ENCODE measurements around the gene KRT39.

The KRT39 gene

DNA sequence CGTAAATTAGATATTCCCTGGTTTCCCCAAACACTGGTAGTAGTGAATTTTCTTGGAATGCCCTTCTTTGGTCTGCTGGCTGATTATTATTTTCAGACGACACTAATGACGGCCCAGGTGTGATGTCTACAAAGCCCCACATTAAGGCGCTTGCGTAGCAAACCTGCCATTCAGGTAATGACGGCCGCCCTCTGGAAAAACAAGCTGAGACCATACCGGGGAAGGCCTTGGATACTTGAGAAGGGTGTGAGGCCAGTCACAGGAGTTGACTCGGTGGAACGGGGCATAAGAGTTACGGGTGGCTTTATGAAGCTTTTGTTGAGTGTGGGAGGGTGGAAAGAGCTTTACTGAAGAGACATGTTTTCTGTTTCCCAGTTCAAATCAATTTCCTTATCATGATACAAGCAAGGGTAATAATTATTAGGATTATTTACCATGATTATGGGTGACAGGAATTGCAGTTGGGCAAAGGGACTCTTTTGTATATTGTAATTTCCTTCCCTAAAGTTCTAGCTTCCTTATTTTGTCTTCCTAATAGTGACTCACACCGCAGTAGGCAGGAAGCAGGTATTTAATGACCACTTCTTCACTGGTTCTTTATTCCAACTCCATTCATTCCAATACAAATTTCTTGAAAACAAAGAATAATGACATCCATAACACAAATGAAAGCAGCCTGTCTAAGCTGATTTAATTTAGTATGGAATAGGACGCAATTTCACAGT, 54.1 kb downstream of the KRT39 start:
- Mint-ChIP-seq H3K9me3 (no peaks in the 10 kb centered on the region), H3K36me3 (ENCODE audit: low read depth) (no peaks in the 10 kb centered on the region), H3K4me1 (peaks cover 3% of the 10 kb centered on the region), H3K27ac (no peak overlapping the region), H3K4me3 (no peak overlapping the region), H3K27me3 (peaks cover 15% of the 10 kb centered on the region)
- ATAC-seq (no peak), DNase-seq (no peak)

DNA sequence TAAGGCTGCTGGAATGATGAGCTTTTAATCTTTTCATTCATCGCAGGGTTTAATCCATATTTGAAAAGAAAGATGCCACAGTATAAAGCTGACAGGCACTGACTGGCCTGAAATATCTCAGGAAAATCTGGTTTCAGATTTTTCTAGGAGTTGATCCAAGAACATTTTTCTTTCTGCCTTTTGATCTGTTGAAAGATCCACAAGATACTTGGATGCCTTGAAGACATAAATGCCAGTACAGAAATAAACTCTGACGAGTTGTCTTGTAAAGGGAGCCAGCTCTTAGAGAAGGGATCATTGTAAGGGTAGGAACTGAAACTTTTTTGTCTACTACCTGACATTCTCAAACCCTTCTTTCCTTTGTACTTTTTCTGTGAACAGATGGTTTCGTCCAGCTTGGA, 56.3 kb downstream of the KRT39 start:
- DNase-seq, result no peak
- H3K27ac Mint-ChIP-seq, result no peak overlapping the region
- no peak for ATAC-seq
- H3K4me3 Mint-ChIP-seq, result no peak overlapping the region
- H3K9me3 Mint-ChIP-seq, result no peaks in the 10 kb centered on the region
- H3K4me1 Mint-ChIP-seq, result no peaks in the 10 kb centered on the region
- H3K36me3 Mint-ChIP-seq (ENCODE audit: low read depth), result no peaks in the 10 kb centered on the region
- H3K27me3 Mint-ChIP-seq, result peaks cover 20% of the 10 kb centered on the region

DNA sequence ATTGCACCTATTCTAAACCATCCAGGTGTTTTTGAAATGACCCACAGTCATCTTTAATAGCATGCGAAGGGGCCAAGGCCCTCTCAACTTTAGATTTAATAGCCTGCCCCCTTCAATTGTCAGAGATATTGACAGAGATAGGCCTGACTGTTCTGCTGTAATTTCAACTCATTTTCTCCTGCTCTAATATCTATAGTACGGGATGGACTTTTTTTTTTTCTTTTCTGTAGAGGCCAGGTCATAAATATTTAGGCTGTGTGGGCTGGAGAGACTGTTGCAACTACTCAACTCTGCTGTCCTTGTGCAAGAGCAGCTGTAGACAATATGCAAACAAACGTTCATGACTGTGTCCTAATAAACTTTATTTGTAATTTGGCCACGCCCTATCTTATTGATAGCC, 57.0 kb downstream of the KRT39 start:
- ATAC-seq (no peak), DNase-seq (no peak)
- no peaks in the 10 kb centered on the region for H3K36me3 Mint-ChIP-seq (ENCODE audit: low read depth)
- no peaks in the 10 kb centered on the region for H3K9me3 Mint-ChIP-seq
- peaks cover 20% of the 10 kb centered on the region for H3K27me3 Mint-ChIP-seq
- no peaks in the 10 kb centered on the region for H3K4me1 Mint-ChIP-seq
- H3K4me3 Mint-ChIP-seq, result no peak overlapping the region
- no peak overlapping the region for H3K27ac Mint-ChIP-seq

DNA sequence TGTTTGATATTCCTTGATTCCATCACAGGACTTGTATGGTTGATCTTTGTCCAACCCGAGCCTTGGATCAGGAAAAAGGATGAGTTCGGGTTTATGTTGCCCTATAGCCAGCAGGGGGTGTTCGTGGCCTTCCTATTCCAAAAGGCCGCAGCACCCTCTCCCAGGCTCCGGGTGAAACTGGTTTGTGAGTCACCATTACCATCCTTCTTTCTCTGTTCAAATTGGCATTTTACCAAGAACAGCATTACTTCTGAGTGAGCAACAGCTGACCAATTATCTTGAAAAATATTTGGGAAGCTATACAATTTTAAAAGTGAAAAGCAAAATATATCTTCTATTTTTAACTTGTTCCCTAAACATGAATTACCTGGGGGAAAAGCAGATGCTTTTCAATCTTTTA, 57.4 kb downstream of the KRT39 start:
- Mint-ChIP-seq H3K36me3 (ENCODE audit: low read depth) (no peaks in the 10 kb centered on the region), H3K4me3 (no peak overlapping the region), H3K9me3 (no peaks in the 10 kb centered on the region), H3K27me3 (peaks cover 24% of the 10 kb centered on the region), H3K27ac (no peak overlapping the region), H3K4me1 (no peaks in the 10 kb centered on the region)
- ATAC-seq (peak; percentile 91), DNase-seq (peak; percentile 62)

All from activated naive CD8-positive, alpha-beta T cell treated with anti-CD3 and anti-CD28 coated beads, Interleukin-2, amount 50 U/mL, for 24 hours (primary cell).